ENCODE measurements around the gene GNL1. TPM values are rescaled to one million over a fixed set of nuclear protein-coding genes. Genes with fewer than 3 reads are reported as not detected.

Gene GNL1
- total and polyA plus RNA-seq, 2 experiments from 2014 or later = 16.1 to 33.9 TPM

DNA sequence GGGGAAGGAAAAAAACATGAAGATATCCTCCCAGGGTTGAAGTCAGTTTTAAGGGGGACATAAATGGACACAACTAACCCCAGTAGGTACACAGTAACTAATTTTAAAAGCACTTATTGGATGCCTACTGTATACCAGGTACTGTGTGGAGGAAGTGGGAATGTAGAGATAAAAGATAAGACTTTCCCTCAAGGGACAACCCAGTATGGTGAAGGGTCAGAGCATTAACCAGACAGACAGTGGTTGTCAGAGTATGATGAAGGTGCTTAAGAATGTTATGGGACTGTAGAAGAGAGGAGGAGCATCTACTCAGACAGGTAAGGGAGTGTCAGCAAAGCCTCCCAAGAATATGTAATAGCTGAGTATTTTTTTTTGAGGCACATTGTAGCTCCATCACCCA lies 15.9 kb upstream of the GNL1 start:
- Histone ChIP-seq H3K36me3 (peaks cover 4% of the 10 kb centered on the region), H3K27me3 (no peaks in the 10 kb centered on the region), H3K9me3 (ENCODE audit: low read depth) (no peaks in the 10 kb centered on the region), H3K4me3 (peak overlapping the region; percentile 49), H3K4me1 (ENCODE audit: low read depth) (peaks cover 8% of the 10 kb centered on the region), H3K27ac (peak overlapping the region; percentile 86)
- TF ChIP-seq, protein P1, sequence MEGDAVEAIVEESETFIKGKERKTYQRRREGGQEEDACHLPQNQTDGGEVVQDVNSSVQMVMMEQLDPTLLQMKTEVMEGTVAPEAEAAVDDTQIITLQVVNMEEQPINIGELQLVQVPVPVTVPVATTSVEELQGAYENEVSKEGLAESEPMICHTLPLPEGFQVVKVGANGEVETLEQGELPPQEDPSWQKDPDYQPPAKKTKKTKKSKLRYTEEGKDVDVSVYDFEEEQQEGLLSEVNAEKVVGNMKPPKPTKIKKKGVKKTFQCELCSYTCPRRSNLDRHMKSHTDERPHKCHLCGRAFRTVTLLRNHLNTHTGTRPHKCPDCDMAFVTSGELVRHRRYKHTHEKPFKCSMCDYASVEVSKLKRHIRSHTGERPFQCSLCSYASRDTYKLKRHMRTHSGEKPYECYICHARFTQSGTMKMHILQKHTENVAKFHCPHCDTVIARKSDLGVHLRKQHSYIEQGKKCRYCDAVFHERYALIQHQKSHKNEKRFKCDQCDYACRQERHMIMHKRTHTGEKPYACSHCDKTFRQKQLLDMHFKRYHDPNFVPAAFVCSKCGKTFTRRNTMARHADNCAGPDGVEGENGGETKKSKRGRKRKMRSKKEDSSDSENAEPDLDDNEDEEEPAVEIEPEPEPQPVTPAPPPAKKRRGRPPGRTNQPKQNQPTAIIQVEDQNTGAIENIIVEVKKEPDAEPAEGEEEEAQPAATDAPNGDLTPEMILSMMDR (IDR thresholded peaks at IDR 0.05; ENCODE audit: low read depth, low read length) = no peak
- no peak for DNase-seq (ENCODE audit: low read depth in 1 of 2, low spot score in 1 of 2)

DNA sequence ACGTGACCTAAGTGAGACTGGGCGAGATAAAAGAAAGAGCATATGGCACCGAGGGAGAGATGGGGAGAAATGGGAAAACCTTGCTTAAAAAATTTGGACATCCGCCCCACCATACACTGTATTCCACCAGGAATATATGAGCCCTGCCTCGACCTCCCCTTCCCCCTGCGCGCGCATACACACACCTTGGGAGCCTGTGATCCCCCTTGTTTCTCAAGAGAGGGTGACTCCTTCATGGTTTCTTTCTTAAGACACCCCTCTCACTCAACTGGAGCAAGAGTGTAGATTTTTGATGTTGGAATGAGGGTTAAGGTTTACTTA lies 15.4 kb upstream of the GNL1 start:
- H3K4me1 ChIP-seq (ENCODE audit: low read depth) = peaks cover 8% of the 10 kb centered on the region
- no peaks in the 10 kb centered on the region for H3K27me3 ChIP-seq
- peak overlapping the region; percentile 86 for H3K27ac ChIP-seq
- peak overlapping the region; percentile 49 for H3K4me3 ChIP-seq
- DNase-seq (ENCODE audit: low read depth in 1 of 2, low spot score in 1 of 2) = no peak
- TF ChIP-seq, protein P1 (IDR thresholded peaks at IDR 0.05; ENCODE audit: low read depth, low read length) = no peak
- H3K9me3 ChIP-seq (ENCODE audit: low read depth) = no peaks in the 10 kb centered on the region
- no peaks in the 10 kb centered on the region for H3K36me3 ChIP-seq

DNA sequence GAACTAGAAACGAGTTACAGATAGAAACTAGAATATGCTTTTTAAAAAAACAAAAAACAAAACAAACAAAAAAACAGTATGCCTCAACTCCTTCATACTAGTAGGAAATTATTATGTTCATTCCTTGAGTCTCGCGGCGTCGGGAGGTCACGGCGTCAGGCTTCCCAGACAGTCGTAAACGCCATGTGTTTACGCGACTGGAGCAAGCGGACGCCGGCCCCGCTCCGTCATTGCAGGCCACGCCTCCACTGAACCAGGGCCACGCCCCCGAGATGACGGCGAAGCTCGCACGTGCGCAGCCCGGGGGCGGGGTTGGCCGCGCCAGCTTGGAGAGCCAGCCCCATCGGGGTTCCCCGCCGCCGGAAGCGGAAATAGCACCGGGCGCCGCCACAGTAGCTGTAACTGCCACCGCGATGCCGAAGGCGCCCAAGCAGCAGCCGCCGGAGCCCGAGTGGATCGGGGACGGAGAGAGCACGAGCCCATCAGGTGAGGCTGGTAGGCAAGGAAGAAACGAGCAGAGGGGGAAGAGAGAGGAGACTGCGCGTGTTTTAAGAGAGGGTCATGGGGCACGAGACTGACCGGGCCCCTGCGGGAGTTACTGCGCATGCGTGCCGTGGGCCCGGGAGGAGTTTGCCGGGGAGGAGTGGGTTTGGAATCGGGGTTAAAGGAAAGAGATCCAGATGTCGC lies 14.9 kb upstream of the GNL1 start, which contains the start of gene ABCF1:
Gene ABCF1, plus strand, starts transcription at position 368 of the 687 bp plus-strand sequence. Its CDS starts 46 bp downstream, at position 414.
- Histone ChIP-seq H3K27ac (peak within 1 kb of the TSS; percentile 86), H3K4me3 (peak within 1 kb of the TSS; percentile 49), H3K36me3 (no peaks in the 10 kb centered on the region), H3K9me3 (ENCODE audit: low read depth) (no peaks in the 10 kb centered on the region), H3K27me3 (no peaks in the 10 kb centered on the region), H3K4me1 (ENCODE audit: low read depth) (peaks cover 8% of the 10 kb centered on the region)
- TF ChIP-seq, protein P1 (IDR thresholded peaks at IDR 0.05; ENCODE audit: low read depth, low read length) = no peak
- peak; percentile 98 for DNase-seq (ENCODE audit: low read depth in 1 of 2, low spot score in 1 of 2)

DNA sequence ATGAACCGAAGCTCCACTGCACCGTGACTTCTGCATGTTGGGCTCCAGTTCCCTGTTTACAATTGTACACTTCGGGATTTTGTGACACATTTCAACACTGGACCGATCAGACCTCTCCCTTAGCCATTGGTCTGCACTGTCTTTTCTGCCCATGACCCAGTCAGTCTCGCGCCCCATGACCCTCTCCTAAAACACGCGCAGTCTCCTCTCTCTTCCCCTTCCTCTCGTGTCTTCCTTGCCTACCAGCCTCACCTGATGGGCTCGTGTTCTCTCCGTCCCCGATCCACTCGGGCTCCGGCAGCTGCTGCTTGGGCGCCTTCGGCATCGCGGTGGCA lies 14.4 kb upstream of the GNL1 start:
- no peak for DNase-seq (ENCODE audit: low read depth in 1 of 2, low spot score in 1 of 2)

DNA sequence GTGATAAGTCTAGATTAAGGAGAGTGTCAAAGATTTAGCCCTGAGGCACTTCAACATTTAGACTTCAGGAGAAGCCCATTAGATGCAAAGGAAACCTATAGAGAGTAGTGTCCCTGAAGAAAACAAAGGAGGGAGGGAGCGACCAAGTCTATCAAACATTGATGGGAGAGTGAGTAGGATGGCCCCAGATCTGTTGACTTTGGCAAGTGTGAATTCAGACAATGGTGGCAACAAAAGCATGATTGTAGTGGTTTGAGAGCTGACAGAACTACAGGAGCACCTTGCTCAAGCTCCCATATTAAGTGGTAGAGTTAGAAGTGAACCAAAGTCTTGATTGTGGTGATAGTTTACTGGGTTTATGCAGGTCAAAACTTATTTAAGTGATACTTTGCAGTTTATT lies 14.0 kb upstream of the GNL1 start:
- Histone ChIP-seq H3K4me1 (ENCODE audit: low read depth) (peaks cover 8% of the 10 kb centered on the region), H3K9me3 (ENCODE audit: low read depth) (no peaks in the 10 kb centered on the region), H3K27me3 (no peaks in the 10 kb centered on the region), H3K36me3 (no peaks in the 10 kb centered on the region), H3K4me3 (peak overlapping the region; percentile 49), H3K27ac (no peak overlapping the region)
- TF ChIP-seq, protein P1 (IDR thresholded peaks at IDR 0.05; ENCODE audit: low read depth, low read length) = no peak
- no peak for DNase-seq (ENCODE audit: low read depth in 1 of 2, low spot score in 1 of 2)

More for the DNA sequence above, 14.4 kb upstream of the GNL1 start:
- H3K27me3 ChIP-seq = no peaks in the 10 kb centered on the region
- TF ChIP-seq, protein P1 (IDR thresholded peaks at IDR 0.05; ENCODE audit: low read depth, low read length) = no peak
- no peaks in the 10 kb centered on the region for H3K36me3 ChIP-seq
- H3K4me1 ChIP-seq (ENCODE audit: low read depth) = peaks cover 8% of the 10 kb centered on the region
- H3K27ac ChIP-seq = peak overlapping the region; percentile 46
- H3K9me3 ChIP-seq (ENCODE audit: low read depth) = no peaks in the 10 kb centered on the region
- peak overlapping the region; percentile 49 for H3K4me3 ChIP-seq
